Trophoblast cell (in vitro differentiated cells and primary cell): ENCODE measurements around the gene RRBP1.

ENCODE experiments used
- DNase-seq, 2 donors: peaks; one replicate each; pipeline ENCODE4 v3.0.0-alpha.2; 2016
- H2AFZ ChIP-seq: 2 replicates; pipeline ENCODE4 v1.6.1; 2013; ENCODE audit warnings: low read length, moderate library complexity, mild to moderate bottlenecking; ENCODE audit not compliant: insufficient read depth, poor library complexity
- H2AK5ac ChIP-seq: 2 replicates; pipeline ENCODE4 v1.6.1; 2013; ENCODE audit warnings: mild to moderate bottlenecking, low read length
- H2BK120ac ChIP-seq: 2 replicates; pipeline ENCODE4 v1.6.1; 2013; ENCODE audit warnings: low read length, mild to moderate bottlenecking, moderate library complexity; ENCODE audit not compliant: insufficient read depth, poor library complexity
- H2BK12ac ChIP-seq: 2 replicates; pipeline ENCODE4 v1.6.1; 2013; ENCODE audit warnings: mild to moderate bottlenecking, low read length, moderate library complexity
- H2BK5ac ChIP-seq: 2 replicates; pipeline ENCODE4 v1.6.1; 2013; ENCODE audit warnings: low read length, low read depth, moderate library complexity, mild to moderate bottlenecking; ENCODE audit not compliant: poor library complexity
- H3K14ac ChIP-seq: 2 replicates; pipeline ENCODE4 v1.6.1; 2013; ENCODE audit warnings: mild to moderate bottlenecking, low read length
- H3K18ac ChIP-seq: 2 replicates; pipeline ENCODE4 v1.6.1; 2013; ENCODE audit warnings: mild to moderate bottlenecking, low read length
- H3K23ac ChIP-seq: 2 replicates; pipeline ENCODE4 v1.6.1; 2013; ENCODE audit warnings: low read length
- H3K27ac ChIP-seq: 2 replicates; pipeline ENCODE4 v1.5.1; 2013; ENCODE audit warnings: low read depth, mild to moderate bottlenecking, inconsistent platforms, low read length, moderate library complexity
- H3K27me3 ChIP-seq: 2 replicates; pipeline ENCODE4 v1.6.1; 2013; ENCODE audit warnings: inconsistent platforms, mild to moderate bottlenecking, low read length, moderate library complexity; ENCODE audit not compliant: insufficient read depth
- H3K36me3 ChIP-seq, 2 experiments: 1 replicate in 1 of 2; 2 replicates in 1 of 2; pipeline ENCODE4 v1.6.1; 2013; ENCODE audit warnings: low read length in 2 of 2, mild to moderate bottlenecking in 2 of 2, moderate library complexity in 1 of 2; ENCODE audit not compliant: insufficient read depth in 2 of 2, control insufficient read depth in 1 of 2
- H3K4ac ChIP-seq: 2 replicates; pipeline ENCODE4 v1.6.1; 2013; ENCODE audit warnings: low read depth, mild to moderate bottlenecking, low read length, moderate library complexity
- H3K4me1 ChIP-seq, 2 experiments: 1 replicate in 1 of 2; 2 replicates in 1 of 2; pipeline ENCODE4 v1.6.1; 2013; ENCODE audit warnings: low read length in 2 of 2, mild to moderate bottlenecking in 2 of 2, moderate library complexity in 1 of 2; ENCODE audit not compliant: insufficient read depth in 2 of 2, control insufficient read depth in 1 of 2
- H3K4me2 ChIP-seq: 2 replicates; pipeline ENCODE4 v1.6.1; 2013; ENCODE audit warnings: inconsistent platforms, mild to moderate bottlenecking, low read length, moderate library complexity
- H3K4me3 ChIP-seq: 2 replicates; pipeline ENCODE4 v1.5.1; 2013; ENCODE audit warnings: mild to moderate bottlenecking, low read depth, low read length, inconsistent platforms
- H3K79me1 ChIP-seq: one replicate; pipeline ENCODE4 v1.6.1; 2013; ENCODE audit warnings: low read length
- H3K79me2 ChIP-seq: 2 replicates; pipeline ENCODE4 v1.6.1; 2013; ENCODE audit warnings: low read length, mild to moderate bottlenecking; ENCODE audit not compliant: control insufficient read depth, insufficient read depth, poor library complexity
- H3K9ac ChIP-seq: 2 replicates; pipeline ENCODE4 v1.6.1; 2013; ENCODE audit warnings: mild to moderate bottlenecking, low read length
- H3K9me3 ChIP-seq: 2 replicates; pipeline ENCODE4 v1.6.1; 2013; ENCODE audit warnings: low read depth, mild to moderate bottlenecking, control low read depth, inconsistent platforms, low read length; ENCODE audit not compliant: insufficient read depth
- H4K12ac ChIP-seq: 2 replicates; pipeline ENCODE4 v1.6.1; 2013; ENCODE audit warnings: low read depth, mild to moderate bottlenecking, low read length, moderate library complexity
- H4K8ac ChIP-seq: 2 replicates; pipeline ENCODE4 v1.6.1; 2013; ENCODE audit warnings: low read depth, mild to moderate bottlenecking, low read length, moderate library complexity
- H4K91ac ChIP-seq: one replicate; pipeline ENCODE4 v1.6.1; 2013; ENCODE audit warnings: low read depth, mild to moderate bottlenecking, low read length, moderate library complexity
- WGBS: extraction: QIAGEN DNeasy Blood & Tissue Kit; methylation state at CpG from one replicate; pipeline ENCODE4 v1.1.7; 2013; ENCODE audit warnings: missing lambda C conversion rate; ENCODE audit not compliant: insufficient read length, insufficient coverage; ENCODE audit errors: extremely low coverage; 5-methylcytosine and 5-hydroxymethylcytosine counted together

RRBP1 gene

GRCh38 chr20:17663040-17663399 lies 19.0 kb downstream of the RRBP1 start:
- Histone ChIP-seq H3K14ac (no peak overlapping the region), H2AK5ac (no peak overlapping the region), H3K4me1 (no peaks in the 10 kb centered on the region), H4K8ac (no peak overlapping the region), H3K79me2 (peaks cover 2% of the 10 kb centered on the region), H3K36me3 (peaks cover 24 to 30% of the 10 kb centered on the region in 2 experiments), H2AFZ (no peak overlapping the region), H3K27me3 (no peaks in the 10 kb centered on the region), H2BK12ac (no peak overlapping the region), H4K91ac (no peak overlapping the region), H3K4ac (no peak overlapping the region), H3K18ac (no peak overlapping the region), H2BK120ac (no peak overlapping the region), H3K4me2 (no peak overlapping the region), H3K27ac (no peak overlapping the region), H3K9me3 (no peaks in the 10 kb centered on the region), H3K79me1 (no peaks in the 10 kb centered on the region), H3K23ac (no peak overlapping the region), H4K12ac (no peak overlapping the region), H3K9ac (no peak overlapping the region), H3K4me3 (no peak overlapping the region), H2BK5ac (no peak overlapping the region)
- no peak for DNase-seq
- no CpG with 5 or more reads among the region's 13 CpGs for WGBS

DNA sequence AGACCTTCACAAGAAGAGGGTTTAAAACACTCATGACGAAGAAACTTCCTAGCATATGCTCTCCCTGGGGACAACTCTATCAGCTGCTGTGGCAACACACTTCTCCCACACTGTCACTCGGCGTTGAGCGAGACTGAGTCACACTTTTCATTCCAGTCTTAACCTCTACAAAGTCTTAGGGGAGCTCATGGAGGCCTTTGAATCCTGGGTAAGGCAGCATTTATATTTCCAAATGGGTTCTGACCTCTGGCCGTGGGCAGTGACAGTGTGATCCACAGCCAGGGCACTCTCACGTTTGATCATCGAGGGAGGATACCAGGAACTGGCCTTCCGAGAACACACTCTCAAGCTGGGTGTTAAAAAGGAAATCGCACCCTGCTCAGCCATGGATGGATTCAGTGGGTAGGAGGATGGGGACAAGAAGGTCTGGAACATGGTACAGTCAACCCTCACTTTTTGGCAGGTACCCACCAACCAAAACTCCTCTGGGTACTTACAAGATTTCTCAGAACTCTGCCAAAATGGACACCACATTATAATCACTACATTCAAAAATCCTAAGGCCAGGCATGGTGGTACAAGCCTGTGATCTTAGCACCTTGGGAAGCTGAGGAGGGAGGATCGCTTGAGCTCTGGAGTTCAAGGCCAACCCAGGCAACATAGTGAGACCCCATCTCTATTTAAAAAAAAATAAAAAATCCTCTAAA lies 19.6 kb downstream of the RRBP1 start:
- no peak overlapping the region for H2AK5ac ChIP-seq
- no peaks in the 10 kb centered on the region for H3K4me1 ChIP-seq
- peak in 1 of 2 donors; percentile 52 for DNase-seq
- peaks cover 28 to 33% of the 10 kb centered on the region in 2 experiments for H3K36me3 ChIP-seq
- H4K8ac ChIP-seq, result no peak overlapping the region
- no peak overlapping the region for H3K23ac ChIP-seq
- no peak overlapping the region for H3K4me3 ChIP-seq
- peaks cover 2% of the 10 kb centered on the region for H3K79me2 ChIP-seq
- no peak overlapping the region for H2BK12ac ChIP-seq
- H3K18ac ChIP-seq, result no peak overlapping the region
- no peak overlapping the region for H2AFZ ChIP-seq
- H3K79me1 ChIP-seq, result no peaks in the 10 kb centered on the region
- no peak overlapping the region for H3K4me2 ChIP-seq
- H3K14ac ChIP-seq, result no peak overlapping the region
- H3K9ac ChIP-seq, result no peak overlapping the region
- H2BK120ac ChIP-seq, result no peak overlapping the region
- no peak overlapping the region for H4K91ac ChIP-seq
- H3K27me3 ChIP-seq, result no peaks in the 10 kb centered on the region
- no peak overlapping the region for H4K12ac ChIP-seq
- H3K27ac ChIP-seq, result no peak overlapping the region
- H3K9me3 ChIP-seq, result no peaks in the 10 kb centered on the region
- peak overlapping the region; percentile 33 for H3K4ac ChIP-seq
- WGBS, result no CpG with 5 or more reads among the region's 10 CpGs
- H2BK5ac ChIP-seq, result no peak overlapping the region

- H3K4ac ChIP-seq, result peak overlapping the region; percentile 9
- DNase-seq, result no peak
- no CpG with 5 or more reads among the region's 5 CpGs for WGBS
Measured at GRCh38 chr20:17661121-17661744, 20.8 kb downstream of the RRBP1 start.

DNA sequence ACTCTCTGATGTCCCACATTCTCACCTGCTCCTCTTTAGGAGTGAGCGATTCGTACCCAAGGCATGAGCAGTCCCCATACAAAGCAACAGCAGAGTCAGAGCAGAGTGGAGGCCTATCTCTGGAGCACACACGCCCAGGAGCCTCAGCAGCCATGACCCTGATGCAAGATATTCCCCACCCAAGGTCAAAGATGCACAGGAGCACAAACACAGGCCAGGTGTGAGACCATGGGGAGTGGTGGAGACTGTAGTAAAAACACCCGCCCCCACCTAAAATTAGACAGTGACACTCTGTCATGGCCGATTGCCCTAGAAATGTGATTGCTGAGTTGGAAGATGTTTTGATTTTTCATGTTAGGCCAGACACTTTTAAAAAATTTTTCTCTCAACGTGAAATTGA lies 21.4 kb downstream of the RRBP1 start:
- H2AFZ ChIP-seq, result no peak overlapping the region
- no peak overlapping the region for H2BK120ac ChIP-seq
- H3K18ac ChIP-seq, result no peak overlapping the region
- no peak overlapping the region for H4K12ac ChIP-seq
- peaks cover 0 to 2% of the 10 kb centered on the region in 2 experiments for H3K4me1 ChIP-seq
- no peak overlapping the region for H3K27ac ChIP-seq
- H3K23ac ChIP-seq, result no peak overlapping the region
- H2BK12ac ChIP-seq, result no peak overlapping the region
- peaks cover 37 to 41% of the 10 kb centered on the region in 2 experiments for H3K36me3 ChIP-seq
- H2BK5ac ChIP-seq, result no peak overlapping the region
- H3K4me2 ChIP-seq, result no peak overlapping the region
- no peak overlapping the region for H4K91ac ChIP-seq
- no peaks in the 10 kb centered on the region for H3K27me3 ChIP-seq
- no peak overlapping the region for H4K8ac ChIP-seq
- no peak overlapping the region for H2AK5ac ChIP-seq
- DNase-seq, result no peak
- no peak overlapping the region for H3K9ac ChIP-seq
- H3K4ac ChIP-seq, result no peak overlapping the region
- no peak overlapping the region for H3K14ac ChIP-seq
- WGBS, result no CpG with 5 or more reads among the region's 6 CpGs
- H3K4me3 ChIP-seq, result no peak overlapping the region
- no peaks in the 10 kb centered on the region for H3K79me1 ChIP-seq
- peaks cover 2% of the 10 kb centered on the region for H3K79me2 ChIP-seq
- H3K9me3 ChIP-seq, result no peaks in the 10 kb centered on the region

More at GRCh38 chr20:17661121-17661744, 20.8 kb downstream of the RRBP1 start:
- Histone ChIP-seq H3K9me3 (no peaks in the 10 kb centered on the region), H2AFZ (no peak overlapping the region), H3K79me1 (no peaks in the 10 kb centered on the region), H2AK5ac (no peak overlapping the region), H3K27ac (no peak overlapping the region), H3K79me2 (peaks cover 2% of the 10 kb centered on the region), H3K4me2 (no peak overlapping the region), H3K36me3 (peaks cover 31 to 36% of the 10 kb centered on the region in 2 experiments), H3K23ac (no peak overlapping the region), H4K91ac (no peak overlapping the region), H2BK120ac (no peak overlapping the region), H3K14ac (no peak overlapping the region), H3K9ac (no peak overlapping the region), H4K8ac (no peak overlapping the region), H2BK12ac (no peak overlapping the region), H3K18ac (no peak overlapping the region), H4K12ac (no peak overlapping the region), H3K4me3 (no peak overlapping the region), H3K4me1 (no peaks in the 10 kb centered on the region), H2BK5ac (no peak overlapping the region), H3K27me3 (no peaks in the 10 kb centered on the region)
